ENCODE results near the gene MFSD1.

- TF ChIP-seq, protein P1, sequence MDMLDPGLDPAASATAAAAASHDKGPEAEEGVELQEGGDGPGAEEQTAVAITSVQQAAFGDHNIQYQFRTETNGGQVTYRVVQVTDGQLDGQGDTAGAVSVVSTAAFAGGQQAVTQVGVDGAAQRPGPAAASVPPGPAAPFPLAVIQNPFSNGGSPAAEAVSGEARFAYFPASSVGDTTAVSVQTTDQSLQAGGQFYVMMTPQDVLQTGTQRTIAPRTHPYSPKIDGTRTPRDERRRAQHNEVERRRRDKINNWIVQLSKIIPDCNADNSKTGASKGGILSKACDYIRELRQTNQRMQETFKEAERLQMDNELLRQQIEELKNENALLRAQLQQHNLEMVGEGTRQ (IDR thresholded peaks at IDR 0.05; ENCODE audit: borderline replicate concordance, low read depth, low read length), result no peak
- no peak for TF ChIP-seq MXI1 (IDR thresholded peaks at IDR 0.05; ENCODE audit: low read depth, low read length)
- TF ChIP-seq RAD21 (IDR thresholded peaks at IDR 0.05; ENCODE audit: low read length), result no peak
- TF ChIP-seq, protein P2, sequence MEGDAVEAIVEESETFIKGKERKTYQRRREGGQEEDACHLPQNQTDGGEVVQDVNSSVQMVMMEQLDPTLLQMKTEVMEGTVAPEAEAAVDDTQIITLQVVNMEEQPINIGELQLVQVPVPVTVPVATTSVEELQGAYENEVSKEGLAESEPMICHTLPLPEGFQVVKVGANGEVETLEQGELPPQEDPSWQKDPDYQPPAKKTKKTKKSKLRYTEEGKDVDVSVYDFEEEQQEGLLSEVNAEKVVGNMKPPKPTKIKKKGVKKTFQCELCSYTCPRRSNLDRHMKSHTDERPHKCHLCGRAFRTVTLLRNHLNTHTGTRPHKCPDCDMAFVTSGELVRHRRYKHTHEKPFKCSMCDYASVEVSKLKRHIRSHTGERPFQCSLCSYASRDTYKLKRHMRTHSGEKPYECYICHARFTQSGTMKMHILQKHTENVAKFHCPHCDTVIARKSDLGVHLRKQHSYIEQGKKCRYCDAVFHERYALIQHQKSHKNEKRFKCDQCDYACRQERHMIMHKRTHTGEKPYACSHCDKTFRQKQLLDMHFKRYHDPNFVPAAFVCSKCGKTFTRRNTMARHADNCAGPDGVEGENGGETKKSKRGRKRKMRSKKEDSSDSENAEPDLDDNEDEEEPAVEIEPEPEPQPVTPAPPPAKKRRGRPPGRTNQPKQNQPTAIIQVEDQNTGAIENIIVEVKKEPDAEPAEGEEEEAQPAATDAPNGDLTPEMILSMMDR (IDR thresholded peaks at IDR 0.05), result no peak
- no peak for TF ChIP-seq EP300 (IDR thresholded peaks at IDR 0.05; ENCODE audit: borderline replicate concordance in 1 of 2, low read depth in 1 of 2, low read length in 1 of 2)
- no peak for TF ChIP-seq POLR2AphosphoS5 (IDR thresholded peaks at IDR 0.05; ENCODE audit: low read depth, low read length)
- no peak for TF ChIP-seq MAX (IDR thresholded peaks at IDR 0.05; ENCODE audit: low read depth)
- TF ChIP-seq GATA2 (CRISPR knock-in tag; IDR thresholded peaks at IDR 0.05), result no peak
- no peak for TF ChIP-seq EZH2phosphoT487 (IDR thresholded peaks at IDR 0.05; ENCODE audit: borderline replicate concordance, low read depth)
These were observed 785 bp downstream of the MFSD1 start for GRCh38 chr3:158802409-158803268.

Data from SK-N-SH (cell line).